Kidney epithelial cell (primary cell): ENCODE results near the gene COX19. TPM values are rescaled to one million over a fixed set of nuclear protein-coding genes. Genes with fewer than 3 reads are reported as not detected.

Experiments used
- DNase-seq: peaks from one replicate; pipeline ENCODE4 v3.0.0-alpha.2; 2010; ENCODE audit warnings: low read depth
- H3K27me3 ChIP-seq: 2 replicates; pipeline ENCODE4 v1.6.0; 2011; ENCODE audit warnings: low read length; ENCODE audit not compliant: control insufficient read depth, insufficient read depth
- H3K36me3 ChIP-seq: 2 replicates; pipeline ENCODE4 v1.5.1; 2011; ENCODE audit warnings: low read length; ENCODE audit not compliant: control insufficient read depth, insufficient read depth
- H3K4me3 ChIP-seq: 2 replicates; pipeline ENCODE4 v1.5.1; 2011; ENCODE audit warnings: low read depth, mild to moderate bottlenecking, control low read depth, low read length
- CTCF ChIP-seq: IDR thresholded peaks from 2 replicates; pipeline ENCODE4 v1.5.1; 2011; ENCODE audit warnings: mild to moderate bottlenecking, moderate library complexity, low read length, control low read depth, inconsistent platforms; ENCODE audit not compliant: insufficient read depth, poor library complexity, severe bottlenecking
- total RNA-seq: library from RNA; depleted of rRNA; stranded (reverse); fragments of >200 nt; gene quantifications from 2 replicates; pipeline ENCODE4 v1.2.3, GENCODE V29; 2015

COX19 gene
- total RNA-seq, 1 donor from 2014 or later = 15.5 TPM

GRCh38 chr7:982511-983003 is 7.2 kb upstream of the COX19 start:
- Histone ChIP-seq H3K36me3 (no peaks in the 10 kb centered on the region), H3K4me3 (no peak overlapping the region), H3K27me3 (peaks cover 2% of the 10 kb centered on the region)
- TF ChIP-seq CTCF = no peak
- no peak for DNase-seq

- Histone ChIP-seq H3K36me3 (no peaks in the 10 kb centered on the region), H3K4me3 (no peak overlapping the region), H3K27me3 (peaks cover 2% of the 10 kb centered on the region)
- no peak for TF ChIP-seq CTCF
- DNase-seq = no peak
These were observed 6.6 kb upstream of the COX19 start for GRCh38 chr7:981793-982510.

GRCh38 chr7:979886-980571 is 4.7 kb upstream of the COX19 start:
- Histone ChIP-seq H3K4me3 (no peak overlapping the region), H3K36me3 (no peaks in the 10 kb centered on the region), H3K27me3 (peaks cover 2% of the 10 kb centered on the region)
- no peak for TF ChIP-seq CTCF
- DNase-seq = peak; percentile 44

- H3K36me3 ChIP-seq = no peaks in the 10 kb centered on the region
- peaks cover 2% of the 10 kb centered on the region for H3K27me3 ChIP-seq
- TF ChIP-seq CTCF = no peak
- no peak overlapping the region for H3K4me3 ChIP-seq
- DNase-seq = no peak
These were observed 3.8 kb upstream of the COX19 start for GRCh38 chr7:979151-979550.

- H3K36me3 ChIP-seq = no peaks in the 10 kb centered on the region
- no peak overlapping the region for H3K4me3 ChIP-seq
- DNase-seq = no peak
- no peaks in the 10 kb centered on the region for H3K27me3 ChIP-seq
- no peak for TF ChIP-seq CTCF
These were observed 3.2 kb upstream of the COX19 start for GRCh38 chr7:978416-979091.
